BE2C (cell line): ENCODE data around the gene NRGN.

Experiments used
- DNase-seq: peaks from one replicate; pipeline ENCODE4 v3.0.0-alpha.2; 2020
- H3K27me3 ChIP-seq: fragments of 250-450 bp; sonication (Bioruptor Pico); 2 replicates; pipeline ENCODE4 v1.5.1; 2020; ENCODE audit warnings: mild to moderate bottlenecking
- H3K36me3 ChIP-seq: fragments of 250-450 bp; sonication (Bioruptor Pico); 2 replicates; pipeline ENCODE4 v1.5.1; 2020; ENCODE audit warnings: mild to moderate bottlenecking
- H3K4me1 ChIP-seq: fragments of 250-450 bp; sonication (Bioruptor Pico); 2 replicates; pipeline ENCODE4 v1.5.1; 2020
- H3K4me3 ChIP-seq: 2 replicates; pipeline ENCODE4 v1.5.1; 2011; ENCODE audit warnings: low read depth, low read length
- H3K9me3 ChIP-seq: fragments of 250-450 bp; sonication (Bioruptor Pico); 2 replicates; pipeline ENCODE4 v1.5.1; 2020
- CTCF ChIP-seq: IDR thresholded peaks from 2 replicates; pipeline ENCODE4 v1.5.1; 2012; ENCODE audit warnings: mild to moderate bottlenecking, low read depth, low read length

NRGN gene

GRCh38 chr11:124762105-124762623 lies 22.4 kb downstream of the NRGN start, which contains the start of gene ESAM:
ESAM (minus strand) TSS chr11:124762290; CDS start chr11:124762154, 136 bp downstream.
- H3K4me3 ChIP-seq = peak within 1 kb of the TSS; percentile 51
- H3K36me3 ChIP-seq = no peaks in the 10 kb centered on the region
- H3K27me3 ChIP-seq = peaks cover 56% of the 10 kb centered on the region
- no peak for DNase-seq
- no peak for TF ChIP-seq CTCF
- H3K9me3 ChIP-seq = no peaks in the 10 kb centered on the region
- no peaks in the 10 kb centered on the region for H3K4me1 ChIP-seq

- Histone ChIP-seq H3K4me1 (no peaks in the 10 kb centered on the region), H3K4me3 (peak overlapping the region; percentile 51), H3K27me3 (peaks cover 51% of the 10 kb centered on the region), H3K9me3 (no peaks in the 10 kb centered on the region), H3K36me3 (peaks cover 3% of the 10 kb centered on the region; the same call in 1 of the 2 replicates)
- TF ChIP-seq CTCF = no peak
- no peak for DNase-seq
Measured at GRCh38 chr11:124762624-124763155, 22.9 kb downstream of the NRGN start.

GRCh38 chr11:124763156-124763947 lies 23.6 kb downstream of the NRGN start:
- DNase-seq = peak; percentile 87
- H3K4me3 ChIP-seq = peak overlapping the region; percentile 51
- peaks cover 3% of the 10 kb centered on the region; the same call in 1 of the 2 replicates for H3K36me3 ChIP-seq
- no peaks in the 10 kb centered on the region for H3K9me3 ChIP-seq
- TF ChIP-seq CTCF = peak; percentile 84
- H3K27me3 ChIP-seq = peaks cover 45% of the 10 kb centered on the region
- no peaks in the 10 kb centered on the region for H3K4me1 ChIP-seq

GRCh38 chr11:124766156-124766555 lies 26.4 kb downstream of the NRGN start:
- no peak for TF ChIP-seq CTCF
- Histone ChIP-seq H3K36me3 (peaks cover 4% of the 10 kb centered on the region; the same call in 1 of the 2 replicates), H3K9me3 (no peaks in the 10 kb centered on the region)

GRCh38 chr11:124768914-124769313 lies 29.2 kb downstream of the NRGN start:
- DNase-seq = no peak
- Histone ChIP-seq H3K9me3 (no peaks in the 10 kb centered on the region), H3K4me3 (no peak overlapping the region), H3K36me3 (peaks cover 12% of the 10 kb centered on the region; the same call in 1 of the 2 replicates), H3K4me1 (no peaks in the 10 kb centered on the region), H3K27me3 (no peaks in the 10 kb centered on the region)
- no peak for TF ChIP-seq CTCF

More at GRCh38 chr11:124766156-124766555, 26.4 kb downstream of the NRGN start:
- H3K4me1 ChIP-seq = no peaks in the 10 kb centered on the region
- DNase-seq = no peak
- peaks cover 16% of the 10 kb centered on the region for H3K27me3 ChIP-seq
- H3K4me3 ChIP-seq = no peak overlapping the region
